Duodenal mucosa (tissue), 2 donors: ENCODE results near the gene RPA1.

Experiments used
- H3K27ac ChIP-seq: one replicate; pipeline ENCODE4 v1.7.0; 2013; ENCODE audit warnings: low read depth, low read length
- H3K27me3 ChIP-seq, 2 donors: one replicate each; pipeline ENCODE4 v1.7.0; 2013; ENCODE audit warnings: low read length in 2 of 2, control low read depth in 1 of 2; ENCODE audit not compliant: insufficient read depth in 2 of 2, control insufficient read depth in 1 of 2
- H3K36me3 ChIP-seq, 2 donors: one replicate each; pipeline ENCODE4 v1.7.0; 2013; ENCODE audit warnings: low read length in 2 of 2, control low read depth in 1 of 2; ENCODE audit not compliant: insufficient read depth in 2 of 2, control insufficient read depth in 1 of 2
- H3K4me1 ChIP-seq, 2 donors: one replicate each; pipeline ENCODE4 v1.7.0; 2013; ENCODE audit warnings: low read length in 2 of 2, control low read depth in 1 of 2; ENCODE audit not compliant: insufficient read depth in 2 of 2, control insufficient read depth in 1 of 2
- H3K4me3 ChIP-seq, 2 donors: one replicate each; pipeline ENCODE4 v1.7.0; 2013; ENCODE audit warnings: low read length in 2 of 2, low read depth in 1 of 2
- H3K9ac ChIP-seq, 2 donors: one replicate each; pipeline ENCODE4 v1.7.0; 2013; ENCODE audit warnings: low read length in 2 of 2, low read depth in 1 of 2
- H3K9me3 ChIP-seq, 2 donors: one replicate each; pipeline ENCODE4 v1.7.0; 2013; ENCODE audit warnings: low read length in 2 of 2, control low read depth in 1 of 2; ENCODE audit not compliant: control insufficient read depth in 1 of 2

The RPA1 gene

DNA sequence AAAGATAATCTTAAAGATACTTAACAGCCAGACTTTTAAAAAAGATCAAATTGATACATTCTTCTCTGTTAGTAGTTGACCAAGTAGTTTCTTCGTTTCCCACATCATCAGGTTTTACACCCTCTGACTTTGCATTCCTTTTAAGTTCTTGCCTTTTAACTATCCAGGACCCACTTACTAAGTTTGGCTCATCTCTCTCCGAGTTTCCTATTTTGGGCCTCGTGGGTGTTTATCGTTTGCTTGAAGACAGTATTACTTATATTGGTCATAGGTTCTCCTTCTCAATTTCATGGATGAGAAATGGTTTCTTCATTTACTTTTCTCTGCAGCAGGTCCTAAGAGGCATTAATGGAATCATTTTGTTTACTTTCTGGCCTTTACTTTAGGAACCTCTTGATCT, 43.2 kb downstream of the RPA1 start:
- Histone ChIP-seq H3K27me3 (no peaks in the 10 kb centered on the region), H3K4me1 (peaks cover 0 to 4% of the 10 kb centered on the region in 2 donors), H3K27ac (no peak overlapping the region), H3K9ac (no peak overlapping the region), H3K36me3 (peaks cover 11 to 56% of the 10 kb centered on the region in 2 donors), H3K9me3 (no peaks in the 10 kb centered on the region), H3K4me3 (no peak overlapping the region)

DNA sequence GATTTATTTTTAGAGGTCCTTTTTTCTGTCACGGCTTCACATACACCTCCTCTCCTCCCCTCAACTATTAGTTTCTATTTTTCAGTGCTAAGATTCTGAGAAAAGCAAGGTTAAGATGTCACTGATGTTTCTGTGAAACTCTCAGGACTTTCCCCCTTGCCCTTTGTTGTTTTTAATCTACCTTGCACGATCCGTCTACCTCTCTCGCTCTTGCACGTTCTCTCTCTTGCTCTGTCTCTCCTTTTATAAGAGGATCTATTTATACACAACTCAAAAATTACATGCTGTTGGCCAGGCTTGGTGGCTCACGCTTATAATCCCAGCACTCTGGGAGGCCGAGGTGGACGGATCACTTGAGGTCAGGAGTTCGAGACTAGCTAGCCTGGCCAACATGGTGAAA, 43.6 kb downstream of the RPA1 start:
- H3K27me3 ChIP-seq = no peaks in the 10 kb centered on the region
- H3K4me3 ChIP-seq = no peak overlapping the region
- H3K27ac ChIP-seq = no peak overlapping the region
- no peaks in the 10 kb centered on the region for H3K9me3 ChIP-seq
- H3K9ac ChIP-seq = no peak overlapping the region
- peaks cover 12 to 57% of the 10 kb centered on the region in 2 donors for H3K36me3 ChIP-seq
- peaks cover 0 to 4% of the 10 kb centered on the region in 2 donors for H3K4me1 ChIP-seq

DNA sequence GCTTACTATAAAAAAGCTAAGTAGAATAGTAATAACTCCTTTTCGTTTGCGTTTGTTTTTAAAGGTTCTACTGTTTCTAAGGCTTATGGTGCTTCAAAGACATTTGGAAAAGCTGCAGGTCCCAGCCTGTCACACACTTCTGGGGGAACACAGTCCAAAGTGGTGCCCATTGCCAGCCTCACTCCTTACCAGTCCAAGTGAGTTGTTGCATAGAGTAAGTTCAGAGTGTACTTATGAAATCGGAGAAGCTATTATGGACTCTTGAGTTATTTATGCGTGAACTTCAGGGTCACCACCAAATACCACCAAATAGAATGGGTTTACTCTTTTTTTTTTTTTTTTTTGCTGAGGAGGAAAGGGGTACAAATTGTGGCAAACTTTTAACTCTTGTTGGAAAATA, 45.8 kb downstream of the RPA1 start:
- Histone ChIP-seq H3K9ac (no peak overlapping the region), H3K27ac (no peak overlapping the region), H3K9me3 (no peaks in the 10 kb centered on the region), H3K36me3 (peaks cover 27 to 75% of the 10 kb centered on the region in 2 donors), H3K4me3 (no peak overlapping the region), H3K4me1 (no peaks in the 10 kb centered on the region), H3K27me3 (no peaks in the 10 kb centered on the region)

DNA sequence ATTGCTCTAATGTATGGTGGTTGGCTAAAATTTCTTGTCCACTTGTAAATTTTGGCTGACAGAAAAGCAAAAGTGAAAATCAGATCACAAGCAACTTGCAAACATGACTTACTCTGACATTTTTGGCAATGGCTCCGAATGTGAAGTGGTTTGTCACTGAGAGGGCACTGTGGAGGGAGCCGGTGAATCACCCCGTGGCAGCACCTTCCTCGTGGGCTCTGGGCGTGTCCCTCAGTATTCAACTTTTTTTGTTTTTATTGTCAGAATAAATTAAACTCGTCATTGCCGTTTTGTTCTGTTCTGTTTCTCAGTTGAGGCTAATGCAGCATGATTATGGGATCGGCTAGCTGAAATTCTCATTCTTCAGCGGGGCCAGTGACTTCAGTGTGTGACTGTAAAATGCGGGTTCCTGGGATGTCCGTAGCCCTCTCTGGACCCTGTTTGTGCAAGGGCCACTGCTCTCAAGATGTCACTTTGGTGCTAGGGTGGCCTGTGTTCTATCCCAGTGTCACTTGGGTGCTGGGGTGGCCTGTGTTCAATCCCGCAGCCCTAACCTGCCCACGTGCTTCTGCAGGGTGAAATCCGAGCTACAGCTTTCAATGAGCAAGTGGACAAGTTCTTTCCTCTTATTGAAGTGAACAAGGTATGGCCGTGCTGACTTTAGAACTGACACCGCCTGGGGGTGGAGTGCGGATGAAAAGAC, 48.8 kb downstream of the RPA1 start:
- H3K27me3 ChIP-seq = no peaks in the 10 kb centered on the region
- no peaks in the 10 kb centered on the region for H3K9me3 ChIP-seq
- H3K36me3 ChIP-seq = peaks cover 33 to 77% of the 10 kb centered on the region in 2 donors
- H3K4me1 ChIP-seq = no peaks in the 10 kb centered on the region
- H3K9ac ChIP-seq = no peak overlapping the region
- H3K27ac ChIP-seq = no peak overlapping the region
- no peak overlapping the region for H3K4me3 ChIP-seq

DNA sequence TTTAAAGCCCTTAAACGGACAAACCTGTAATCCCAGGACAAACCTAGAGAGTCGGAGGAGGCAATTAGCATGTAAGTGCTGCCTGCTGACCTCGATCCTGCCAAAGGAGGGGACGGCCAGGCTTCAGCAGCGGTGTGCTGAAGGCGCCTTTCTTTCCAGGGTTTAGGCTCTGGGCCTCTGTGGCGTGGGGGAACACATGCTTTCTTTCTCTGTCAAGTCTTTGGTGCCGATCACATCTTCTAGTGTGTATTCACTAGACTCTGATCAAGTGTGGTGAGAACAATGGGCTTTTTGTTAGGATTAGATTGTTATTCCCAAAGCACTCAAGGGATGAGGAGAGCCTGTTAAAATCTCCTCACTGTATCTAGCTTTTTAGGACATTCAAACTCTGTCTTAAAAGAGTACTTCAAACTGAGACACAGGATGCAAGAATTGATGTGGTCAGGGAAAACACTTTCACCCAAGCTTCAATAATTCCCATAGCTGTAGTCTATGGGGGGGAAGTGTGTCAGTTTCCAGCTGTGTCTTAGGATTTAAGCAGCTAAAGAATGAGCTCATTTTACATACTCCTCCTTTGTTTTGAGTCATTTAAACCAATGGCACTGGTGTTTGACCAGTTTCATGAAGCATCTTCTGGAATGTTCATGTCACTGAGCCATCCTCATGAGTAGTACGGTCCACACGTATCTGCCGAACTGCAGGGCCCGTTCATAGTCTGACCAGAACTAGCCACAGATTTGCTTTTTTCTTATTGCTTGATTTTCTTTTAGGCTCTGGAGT, 51.2 kb downstream of the RPA1 start:
- H3K27ac ChIP-seq = no peak overlapping the region
- H3K4me3 ChIP-seq = no peak overlapping the region
- peaks cover 32 to 84% of the 10 kb centered on the region in 2 donors for H3K36me3 ChIP-seq
- no peaks in the 10 kb centered on the region for H3K4me1 ChIP-seq
- no peaks in the 10 kb centered on the region for H3K9me3 ChIP-seq
- no peaks in the 10 kb centered on the region for H3K27me3 ChIP-seq
- H3K9ac ChIP-seq = no peak overlapping the region

DNA sequence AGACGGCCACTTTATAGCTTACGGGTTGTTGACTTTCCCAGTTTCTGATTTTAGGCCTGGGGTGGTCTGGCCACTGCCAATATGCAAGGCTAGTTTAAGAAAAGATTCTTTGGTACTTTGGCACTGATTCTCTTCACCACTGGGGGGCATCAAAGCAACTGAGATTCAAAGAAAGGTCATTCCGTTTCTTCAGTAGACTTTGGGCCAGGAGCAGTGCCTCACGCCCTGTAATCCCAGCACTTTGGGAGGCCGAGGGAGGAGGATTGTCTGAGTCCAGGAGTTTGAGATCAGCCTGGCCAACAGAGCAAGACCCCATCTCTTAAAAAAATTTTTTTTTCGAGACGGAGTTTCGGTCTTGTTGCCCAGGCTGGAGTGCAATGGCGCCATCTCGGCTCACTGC, 53.0 kb downstream of the RPA1 start:
- H3K4me1 ChIP-seq = no peaks in the 10 kb centered on the region
- H3K27me3 ChIP-seq = no peaks in the 10 kb centered on the region
- no peak overlapping the region for H3K27ac ChIP-seq
- peaks cover 32 to 81% of the 10 kb centered on the region in 2 donors for H3K36me3 ChIP-seq
- no peak overlapping the region for H3K9ac ChIP-seq
- no peak overlapping the region for H3K4me3 ChIP-seq
- no peaks in the 10 kb centered on the region for H3K9me3 ChIP-seq

DNA sequence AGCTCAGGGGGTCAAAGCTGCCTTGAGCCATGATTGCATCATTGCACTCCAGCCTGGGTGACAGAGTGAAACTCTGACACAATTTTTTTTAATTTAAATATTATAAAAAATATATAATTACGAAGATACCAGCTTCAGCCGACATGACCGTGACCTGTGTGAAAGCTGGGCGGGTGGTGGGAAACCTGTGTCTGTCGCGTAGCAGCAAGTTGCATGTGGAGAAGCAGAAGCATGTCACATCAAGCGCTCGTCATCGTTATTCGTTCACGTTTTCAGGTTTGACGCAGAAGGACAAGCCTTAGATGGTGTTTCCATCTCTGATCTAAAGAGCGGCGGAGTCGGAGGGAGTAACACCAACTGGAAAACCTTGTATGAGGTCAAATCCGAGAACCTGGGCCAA, 53.7 kb downstream of the RPA1 start:
- H3K4me3 ChIP-seq = no peak overlapping the region
- H3K9ac ChIP-seq = no peak overlapping the region
- no peaks in the 10 kb centered on the region for H3K4me1 ChIP-seq
- H3K27ac ChIP-seq = no peak overlapping the region
- no peaks in the 10 kb centered on the region for H3K27me3 ChIP-seq
- H3K36me3 ChIP-seq = peaks cover 31 to 84% of the 10 kb centered on the region in 2 donors
- H3K9me3 ChIP-seq = no peaks in the 10 kb centered on the region

DNA sequence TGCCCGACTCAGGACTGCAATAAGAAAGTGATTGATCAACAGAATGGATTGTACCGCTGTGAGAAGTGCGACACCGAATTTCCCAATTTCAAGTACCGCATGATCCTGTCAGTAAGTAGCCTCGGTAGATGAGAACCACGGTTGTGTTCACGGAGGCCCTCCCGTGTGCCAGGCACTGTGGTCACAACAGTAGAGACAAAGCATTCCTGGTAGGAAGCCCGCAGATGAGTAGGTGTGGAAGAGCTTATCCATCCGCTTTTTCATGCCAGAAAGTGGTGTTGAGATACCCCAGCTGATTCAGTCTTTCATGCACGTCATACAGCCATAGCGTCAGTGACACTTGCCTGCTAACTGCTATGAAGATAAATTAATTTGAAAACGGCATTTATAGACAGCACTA, 58.9 kb downstream of the RPA1 start:
- H3K9ac ChIP-seq = no peak overlapping the region
- no peak overlapping the region for H3K27ac ChIP-seq
- peaks cover 17 to 79% of the 10 kb centered on the region in 2 donors for H3K36me3 ChIP-seq
- H3K27me3 ChIP-seq = no peaks in the 10 kb centered on the region
- H3K4me1 ChIP-seq = no peaks in the 10 kb centered on the region
- H3K4me3 ChIP-seq = no peak overlapping the region
- no peaks in the 10 kb centered on the region for H3K9me3 ChIP-seq

DNA sequence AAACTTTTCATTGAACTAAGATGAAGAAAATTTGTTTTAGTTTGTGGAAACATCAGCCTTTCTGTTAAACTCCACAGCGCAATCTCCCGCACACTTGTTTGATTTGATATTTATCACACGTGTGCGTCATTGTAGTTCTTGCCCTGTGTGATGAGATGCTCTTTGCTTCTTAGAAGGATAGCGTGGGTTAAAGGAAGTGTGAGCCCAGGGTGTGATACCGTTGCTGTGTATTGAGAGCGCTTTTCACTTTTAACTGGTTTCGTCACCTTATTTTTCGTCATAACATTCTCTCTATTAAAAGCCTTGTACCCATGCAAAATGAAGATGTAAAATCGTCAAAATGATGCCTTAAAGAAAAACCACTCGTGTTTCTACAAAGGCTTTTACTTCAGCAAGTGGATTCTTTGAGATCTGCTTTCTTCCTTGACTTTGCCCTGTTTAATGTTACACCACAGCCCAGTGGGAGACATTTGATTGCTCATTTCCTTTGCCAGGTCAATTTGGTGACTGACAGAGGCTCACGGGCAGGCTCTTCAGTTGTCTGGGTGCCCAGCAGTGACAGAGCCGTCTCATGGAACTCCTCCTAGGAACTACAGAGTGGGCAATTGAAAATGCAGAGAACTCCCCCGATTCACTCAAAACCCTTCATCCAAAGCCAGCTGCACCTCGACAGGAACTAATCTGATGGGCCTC, 61.1 kb downstream of the RPA1 start:
- H3K27ac ChIP-seq = no peak overlapping the region

DNA sequence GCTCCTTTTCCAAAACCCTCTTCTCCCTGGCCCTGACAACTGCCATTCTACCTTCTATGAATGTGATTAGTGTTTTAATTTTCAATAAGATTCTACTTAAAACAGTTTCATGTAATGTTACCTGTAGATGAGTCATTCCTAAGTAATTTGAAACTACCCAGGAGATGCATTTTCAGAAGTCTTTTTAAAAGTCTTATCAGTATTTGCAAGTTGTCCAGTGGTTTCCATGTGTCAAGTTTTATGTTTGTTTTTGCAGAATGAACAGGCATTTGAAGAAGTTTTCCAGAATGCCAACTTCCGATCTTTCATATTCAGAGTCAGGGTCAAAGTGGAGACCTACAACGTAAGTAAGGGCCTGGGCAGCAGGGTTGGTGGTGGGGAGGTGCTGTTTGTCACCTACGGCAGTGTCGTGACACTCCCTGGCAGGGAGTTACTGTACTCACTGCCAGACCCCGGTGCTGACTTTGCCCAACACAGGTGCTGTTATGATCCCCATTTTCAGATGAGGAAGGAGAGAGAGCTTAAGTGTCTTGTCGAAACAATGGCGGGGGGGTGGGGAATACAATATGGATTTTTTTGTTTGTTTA, 65.0 kb downstream of the RPA1 start:
- Histone ChIP-seq H3K9me3 (no peaks in the 10 kb centered on the region), H3K36me3 (peaks cover 35 to 75% of the 10 kb centered on the region in 2 donors), H3K9ac (no peak overlapping the region), H3K27ac (no peak overlapping the region), H3K27me3 (no peaks in the 10 kb centered on the region), H3K4me1 (no peaks in the 10 kb centered on the region), H3K4me3 (no peak overlapping the region)

More for the DNA sequence above, 61.1 kb downstream of the RPA1 start:
- H3K9me3 ChIP-seq = no peaks in the 10 kb centered on the region
- H3K4me3 ChIP-seq = no peak overlapping the region
- no peaks in the 10 kb centered on the region for H3K27me3 ChIP-seq
- H3K4me1 ChIP-seq = no peaks in the 10 kb centered on the region
- H3K36me3 ChIP-seq = peaks cover 17 to 72% of the 10 kb centered on the region in 2 donors
- H3K9ac ChIP-seq = no peak overlapping the region
